ENCODE measurements around the gene PRSS8.
A peak's percentile ranks its signal among the peaks of the same experiment; 100 is the strongest.
"Not testable (repeated sequence)": the region's sequence is repeated elsewhere in the genome, so short reads cannot be mapped to it uniquely, and the experiment has no call there.

Gene PRSS8

DNA sequence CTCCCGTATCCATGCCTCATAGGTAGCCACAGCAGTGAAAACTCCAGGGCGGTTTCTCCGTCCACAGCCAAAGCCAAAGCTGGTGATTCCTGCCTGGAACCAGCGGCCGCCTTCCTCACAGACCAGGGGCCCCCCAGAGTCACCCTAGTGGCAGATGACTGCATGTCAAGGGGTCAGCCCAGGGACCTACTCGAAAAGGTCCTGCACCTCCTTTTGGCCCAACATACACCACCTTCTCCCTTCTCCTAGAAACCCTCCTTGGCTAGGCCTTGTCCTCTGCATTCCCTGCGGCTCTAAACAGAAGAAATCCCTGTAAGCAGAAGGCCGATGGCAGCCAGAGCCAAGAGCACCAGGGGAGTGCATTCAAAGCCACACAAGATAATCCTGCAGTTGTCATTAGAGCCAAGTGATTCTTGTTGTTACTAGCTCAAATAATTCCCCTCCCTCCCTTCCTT lies 8.2 kb upstream of the PRSS8 start:
- no peak for DNase-seq

DNA sequence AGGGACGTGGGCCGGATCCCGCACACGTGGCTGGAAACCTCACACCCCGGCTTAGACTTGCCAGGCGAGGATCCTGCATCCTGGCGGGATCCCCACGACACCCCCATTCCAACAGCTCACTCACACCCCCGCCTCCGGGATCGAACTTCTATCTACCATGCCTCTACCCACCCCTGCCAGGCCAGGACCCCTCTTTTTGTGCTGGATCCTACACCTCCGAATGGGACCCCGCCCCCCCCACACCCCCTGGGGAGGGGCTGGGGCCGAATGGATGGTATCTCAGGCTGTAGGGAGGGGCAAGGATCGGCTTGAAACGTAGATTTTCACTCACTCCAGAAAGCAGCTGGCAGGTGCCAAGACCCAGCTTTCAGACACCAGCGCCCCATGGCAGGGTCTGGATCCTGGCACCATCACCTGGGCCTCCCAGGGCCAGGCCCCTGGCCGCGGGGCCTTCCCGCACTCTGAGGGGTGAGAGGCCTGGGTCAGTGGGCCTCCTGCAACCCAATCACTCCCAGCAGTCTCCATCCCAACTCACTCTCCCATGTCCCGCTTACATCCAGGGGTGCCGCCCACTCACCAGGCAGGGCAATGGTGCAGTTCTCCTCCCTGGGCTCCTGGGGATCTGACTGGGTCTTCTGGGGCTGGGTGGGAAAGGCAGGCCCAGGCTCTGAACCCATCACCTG lies 7.6 kb upstream of the PRSS8 start:
- no peak for DNase-seq

- DNase-seq, result peak; percentile 98
These were observed 6.8 kb upstream of the PRSS8 start for GRCh38 chr16:31142109-31143010.

- DNase-seq, result no peak
These were observed 6.1 kb upstream of the PRSS8 start for GRCh38 chr16:31141489-31142108.

GRCh38 chr16:31141071-31141469 lies 5.5 kb upstream of the PRSS8 start:
- not testable (repeated sequence) for DNase-seq

- DNase-seq, result no peak
These were observed 3.4 kb upstream of the PRSS8 start for GRCh38 chr16:31138621-31139578.

DNA sequence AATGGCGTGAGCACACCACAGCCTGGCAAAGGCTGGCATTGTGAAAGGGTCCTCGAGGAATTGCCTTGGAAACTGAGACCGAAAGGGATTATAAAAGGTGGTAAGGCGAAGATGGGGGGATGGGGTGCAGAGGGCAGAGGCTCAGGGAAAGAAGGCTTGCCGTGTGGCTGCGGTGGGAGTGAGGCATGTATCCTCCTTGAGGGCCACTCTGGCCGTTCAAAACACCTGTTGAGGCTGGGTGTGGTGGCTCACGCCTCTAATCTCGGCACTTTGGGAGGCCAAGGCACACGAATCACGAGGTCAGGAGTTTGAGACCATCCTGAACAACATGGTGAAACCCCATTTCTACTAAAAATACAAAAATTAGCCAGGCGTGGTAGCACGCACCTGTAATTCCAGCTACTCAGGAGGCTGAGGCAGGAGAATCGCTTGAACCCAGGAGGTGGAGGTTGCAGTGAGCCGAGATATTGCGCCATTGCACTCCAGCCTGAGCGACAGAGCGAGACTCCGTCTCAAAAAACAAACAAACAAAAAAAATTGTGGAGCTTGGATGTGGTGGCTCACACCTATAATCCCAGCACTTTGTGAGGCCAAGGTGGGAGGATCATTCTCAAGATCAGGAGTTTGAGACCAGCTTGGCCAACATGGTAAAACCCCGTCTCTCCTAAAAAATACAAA lies 1.4 kb upstream of the PRSS8 start:
- not testable (repeated sequence) for DNase-seq

DNA sequence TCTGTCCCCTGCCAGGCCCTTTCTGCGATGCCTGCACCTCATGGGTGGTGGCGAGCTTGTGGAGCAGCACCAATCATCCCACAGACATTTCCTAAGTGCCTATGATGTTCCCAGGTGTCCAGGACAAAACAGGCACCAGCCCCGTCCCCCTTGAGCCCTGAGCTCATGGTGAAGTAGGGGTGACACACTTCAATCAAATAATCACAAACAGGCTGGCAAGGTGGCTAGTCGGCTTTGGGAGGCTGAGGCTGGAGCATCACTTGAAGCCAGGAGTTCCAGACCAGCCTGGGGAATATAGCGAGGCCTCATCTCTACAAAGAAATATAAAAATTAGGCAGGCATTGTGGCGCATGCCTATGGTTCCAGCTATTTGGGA lies 748 bp upstream of the PRSS8 start:
- no peak for DNase-seq

- no peak for DNase-seq
These were observed 647 bp downstream of the PRSS8 start for GRCh38 chr16:31134625-31135534.

GRCh38 chr16:31134091-31134571 lies 1.4 kb downstream of the PRSS8 start:
- no peak for DNase-seq

DNA sequence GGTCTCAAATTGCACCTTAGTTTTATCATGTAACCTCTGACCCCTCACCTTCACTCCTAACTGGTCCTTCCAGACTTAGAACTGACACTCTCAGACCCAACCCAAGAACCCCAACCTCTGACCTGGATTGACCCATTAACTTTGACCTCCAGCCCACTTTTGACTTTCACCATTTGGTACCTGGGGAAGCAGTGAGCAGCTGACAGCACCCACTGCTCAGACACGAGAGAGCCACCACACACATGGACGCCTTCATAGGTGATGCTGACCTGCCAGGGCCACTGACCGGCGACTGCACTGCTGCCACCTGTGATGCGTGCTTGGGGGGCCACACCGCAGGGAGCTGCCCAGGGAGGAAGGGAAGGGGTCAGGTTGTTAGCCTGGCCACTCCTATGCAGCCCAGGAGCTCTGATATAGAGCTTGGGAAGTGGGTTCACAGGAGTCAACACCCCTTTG lies 2.5 kb downstream of the PRSS8 start:
- DNase-seq, result no peak

GRCh38 chr16:31132303-31132979 lies 3.1 kb downstream of the PRSS8 start:
- no peak for DNase-seq

- no peak for DNase-seq
These were observed 3.7 kb downstream of the PRSS8 start for GRCh38 chr16:31131841-31132271.

- no peak for DNase-seq
These were observed 4.1 kb downstream of the PRSS8 start for GRCh38 chr16:31131416-31131815.

- no peak for DNase-seq
These were observed 4.6 kb downstream of the PRSS8 start for GRCh38 chr16:31130899-31131298.

GRCh38 chr16:31130336-31130891 lies 5.1 kb downstream of the PRSS8 start:
- no peak for DNase-seq

DNA sequence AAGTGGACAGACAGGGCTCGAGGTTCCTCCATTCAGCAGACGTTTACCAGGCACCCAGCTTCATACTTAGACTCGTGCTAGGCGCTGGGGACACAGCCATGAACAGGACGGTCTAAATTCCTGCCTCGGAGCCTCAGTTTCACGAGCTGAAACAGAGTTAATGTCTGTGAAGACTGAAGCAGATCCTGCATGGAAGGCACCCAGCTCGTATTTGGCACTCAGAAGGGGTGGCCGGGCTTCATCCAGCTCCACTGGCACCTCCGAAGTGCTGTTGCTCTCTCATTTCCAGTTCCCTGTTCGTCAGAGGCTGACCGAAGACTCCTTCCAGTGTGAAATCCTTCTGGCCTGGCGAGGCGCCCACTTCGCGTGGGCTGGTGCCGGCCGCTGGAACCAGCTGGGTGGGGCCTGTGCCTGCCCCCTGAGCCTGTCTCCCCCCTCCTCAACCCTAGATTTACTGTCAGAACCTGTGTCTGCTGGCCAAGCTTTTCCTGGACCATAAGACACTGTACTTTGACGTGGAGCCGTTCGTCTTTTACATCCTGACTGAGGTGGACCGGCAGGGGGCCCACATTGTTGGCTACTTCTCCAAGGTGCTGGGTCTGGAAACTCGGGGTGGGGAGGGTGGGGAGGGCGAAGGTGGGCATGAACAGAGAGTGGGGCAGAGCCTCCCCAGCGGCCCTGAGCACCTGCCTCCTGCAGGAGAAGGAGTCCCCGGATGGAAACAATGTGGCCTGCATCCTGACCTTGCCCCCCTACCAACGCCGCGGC lies 5.8 kb downstream of the PRSS8 start:
- DNase-seq, result no peak

GRCh38 chr16:31128711-31129567 lies 6.6 kb downstream of the PRSS8 start:
- DNase-seq, result no peak

Data from activated CD8-positive, alpha-beta memory T cell treated with anti-CD3 and anti-CD28 coated beads, Interleukin-2, amount 50 U/mL, for 4 hours (primary cell).